ENCODE measurements around the gene PTPN13. TPM values are rescaled to one million over a fixed set of nuclear protein-coding genes. Genes with fewer than 3 reads are reported as not detected.
A peak's percentile ranks its signal among the peaks of the same experiment; 100 is the strongest.

The PTPN13 gene
- total RNA-seq, 1 donor from 2014 or later: 5.6 TPM

GRCh38 chr4:86835677-86836076 lies 241.6 kb downstream of the PTPN13 start:
- TF ChIP-seq, protein P1, sequence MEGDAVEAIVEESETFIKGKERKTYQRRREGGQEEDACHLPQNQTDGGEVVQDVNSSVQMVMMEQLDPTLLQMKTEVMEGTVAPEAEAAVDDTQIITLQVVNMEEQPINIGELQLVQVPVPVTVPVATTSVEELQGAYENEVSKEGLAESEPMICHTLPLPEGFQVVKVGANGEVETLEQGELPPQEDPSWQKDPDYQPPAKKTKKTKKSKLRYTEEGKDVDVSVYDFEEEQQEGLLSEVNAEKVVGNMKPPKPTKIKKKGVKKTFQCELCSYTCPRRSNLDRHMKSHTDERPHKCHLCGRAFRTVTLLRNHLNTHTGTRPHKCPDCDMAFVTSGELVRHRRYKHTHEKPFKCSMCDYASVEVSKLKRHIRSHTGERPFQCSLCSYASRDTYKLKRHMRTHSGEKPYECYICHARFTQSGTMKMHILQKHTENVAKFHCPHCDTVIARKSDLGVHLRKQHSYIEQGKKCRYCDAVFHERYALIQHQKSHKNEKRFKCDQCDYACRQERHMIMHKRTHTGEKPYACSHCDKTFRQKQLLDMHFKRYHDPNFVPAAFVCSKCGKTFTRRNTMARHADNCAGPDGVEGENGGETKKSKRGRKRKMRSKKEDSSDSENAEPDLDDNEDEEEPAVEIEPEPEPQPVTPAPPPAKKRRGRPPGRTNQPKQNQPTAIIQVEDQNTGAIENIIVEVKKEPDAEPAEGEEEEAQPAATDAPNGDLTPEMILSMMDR (IDR thresholded peaks at IDR 0.05; ENCODE audit: unreplicated experiment): no peak
- Mint-ChIP-seq H3K4me1 (ENCODE audit: unreplicated experiment) (no peaks in the 10 kb centered on the region), H3K4me3 (ENCODE audit: unreplicated experiment) (no peak overlapping the region), H3K27me3 (ENCODE audit: unreplicated experiment) (peaks cover 2% of the 10 kb centered on the region), H3K9me3 (ENCODE audit: unreplicated experiment) (no peaks in the 10 kb centered on the region), H3K36me3 (ENCODE audit: low read depth, unreplicated experiment) (no peaks in the 10 kb centered on the region), H3K27ac (ENCODE audit: unreplicated experiment) (no peak overlapping the region)
- DNase-seq (ENCODE audit: low spot score): no peak

DNA sequence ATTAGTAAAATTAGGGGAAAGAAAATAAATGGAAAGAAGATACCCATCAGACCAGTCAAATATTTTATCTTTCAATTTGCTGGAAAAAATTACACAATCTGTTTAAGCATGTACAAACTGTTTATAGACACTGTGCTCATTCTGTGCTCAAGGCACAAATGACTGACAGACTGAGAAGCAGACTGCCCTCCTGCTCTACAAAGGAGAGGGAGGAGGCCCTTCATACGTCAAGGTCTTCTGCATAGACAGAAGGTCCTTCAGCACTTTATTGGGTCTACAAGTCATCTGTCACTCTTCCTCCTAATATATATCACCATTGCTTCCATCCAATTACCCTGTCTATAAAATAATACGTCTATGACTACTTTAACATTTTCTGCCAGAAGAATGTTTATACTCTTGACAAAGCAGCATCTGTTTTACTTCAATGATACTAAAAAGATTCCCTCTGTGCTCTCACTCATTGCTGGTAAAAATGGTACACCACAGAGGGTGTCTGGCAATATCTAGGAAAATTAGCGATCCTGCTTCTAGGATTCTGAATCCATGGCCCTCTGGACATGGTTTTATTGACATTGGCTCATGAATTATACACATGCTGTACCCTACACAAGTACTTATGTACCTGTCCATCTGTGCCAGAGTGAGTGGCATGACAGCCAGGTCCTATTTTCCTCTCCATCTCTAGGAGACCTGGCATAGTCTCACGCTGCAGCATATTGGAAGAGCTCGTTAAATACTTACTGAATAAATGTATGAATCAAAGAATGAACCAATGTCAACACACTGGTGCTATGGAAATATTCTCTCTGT lies 243.8 kb downstream of the PTPN13 start:
- peaks cover 2% of the 10 kb centered on the region for H3K27me3 Mint-ChIP-seq (ENCODE audit: unreplicated experiment)
- DNase-seq (ENCODE audit: low spot score): no peak
- no peaks in the 10 kb centered on the region for H3K4me1 Mint-ChIP-seq (ENCODE audit: unreplicated experiment)
- H3K27ac Mint-ChIP-seq (ENCODE audit: unreplicated experiment): no peak overlapping the region
- TF ChIP-seq, protein P1 (IDR thresholded peaks at IDR 0.05; ENCODE audit: unreplicated experiment): no peak
- no peak overlapping the region for H3K4me3 Mint-ChIP-seq (ENCODE audit: unreplicated experiment)
- H3K9me3 Mint-ChIP-seq (ENCODE audit: unreplicated experiment): no peaks in the 10 kb centered on the region
- H3K36me3 Mint-ChIP-seq (ENCODE audit: low read depth, unreplicated experiment): no peaks in the 10 kb centered on the region

- no peak overlapping the region for H3K4me3 Mint-ChIP-seq (ENCODE audit: unreplicated experiment)
- H3K27me3 Mint-ChIP-seq (ENCODE audit: unreplicated experiment): no peaks in the 10 kb centered on the region
- peaks cover 11% of the 10 kb centered on the region for H3K4me1 Mint-ChIP-seq (ENCODE audit: unreplicated experiment)
- DNase-seq (ENCODE audit: low spot score): no peak
- no peak overlapping the region for H3K27ac Mint-ChIP-seq (ENCODE audit: unreplicated experiment)
- H3K9me3 Mint-ChIP-seq (ENCODE audit: unreplicated experiment): no peaks in the 10 kb centered on the region
- H3K36me3 Mint-ChIP-seq (ENCODE audit: low read depth, unreplicated experiment): no peaks in the 10 kb centered on the region
- TF ChIP-seq, protein P1 (IDR thresholded peaks at IDR 0.05; ENCODE audit: unreplicated experiment): no peak
Observed at GRCh38 chr4:86840858-86841257, 246.7 kb downstream of the PTPN13 start.

GRCh38 chr4:86841309-86841708 lies 247.2 kb downstream of the PTPN13 start:
- no peak for DNase-seq (ENCODE audit: low spot score)
- H3K9me3 Mint-ChIP-seq (ENCODE audit: unreplicated experiment): no peaks in the 10 kb centered on the region
- H3K4me1 Mint-ChIP-seq (ENCODE audit: unreplicated experiment): peaks cover 13% of the 10 kb centered on the region
- H3K4me3 Mint-ChIP-seq (ENCODE audit: unreplicated experiment): no peak overlapping the region
- H3K27ac Mint-ChIP-seq (ENCODE audit: unreplicated experiment): no peak overlapping the region
- H3K36me3 Mint-ChIP-seq (ENCODE audit: low read depth, unreplicated experiment): no peaks in the 10 kb centered on the region
- TF ChIP-seq, protein P1 (IDR thresholded peaks at IDR 0.05; ENCODE audit: unreplicated experiment): no peak
- H3K27me3 Mint-ChIP-seq (ENCODE audit: unreplicated experiment): no peaks in the 10 kb centered on the region

- Mint-ChIP-seq H3K27me3 (ENCODE audit: unreplicated experiment) (no peaks in the 10 kb centered on the region), H3K9me3 (ENCODE audit: unreplicated experiment) (no peaks in the 10 kb centered on the region), H3K27ac (ENCODE audit: unreplicated experiment) (peak overlapping the region; percentile 67), H3K4me3 (ENCODE audit: unreplicated experiment) (no peak overlapping the region), H3K4me1 (ENCODE audit: unreplicated experiment) (peaks cover 13% of the 10 kb centered on the region), H3K36me3 (ENCODE audit: low read depth, unreplicated experiment) (no peaks in the 10 kb centered on the region)
- TF ChIP-seq, protein P1 (IDR thresholded peaks at IDR 0.05; ENCODE audit: unreplicated experiment): no peak
- DNase-seq (ENCODE audit: low spot score): no peak
Observed at GRCh38 chr4:86845593-86845992, 251.5 kb downstream of the PTPN13 start.

Data from endothelial cell (in vitro differentiated cells).